NCI-H2081 treated with DMSO at 0.1 percent for 48 hours (cell line): ENCODE data around the gene GLTPD2.
"Not testable (repeated sequence)": the region's sequence is repeated elsewhere in the genome, so short reads cannot be mapped to it uniquely, and the experiment has no call there.

Experiments
- DNase-seq: peaks from one replicate; lab custom pipeline; 2025; lab: John Stamatoyannopoulos, UW

The GLTPD2 gene

DNA sequence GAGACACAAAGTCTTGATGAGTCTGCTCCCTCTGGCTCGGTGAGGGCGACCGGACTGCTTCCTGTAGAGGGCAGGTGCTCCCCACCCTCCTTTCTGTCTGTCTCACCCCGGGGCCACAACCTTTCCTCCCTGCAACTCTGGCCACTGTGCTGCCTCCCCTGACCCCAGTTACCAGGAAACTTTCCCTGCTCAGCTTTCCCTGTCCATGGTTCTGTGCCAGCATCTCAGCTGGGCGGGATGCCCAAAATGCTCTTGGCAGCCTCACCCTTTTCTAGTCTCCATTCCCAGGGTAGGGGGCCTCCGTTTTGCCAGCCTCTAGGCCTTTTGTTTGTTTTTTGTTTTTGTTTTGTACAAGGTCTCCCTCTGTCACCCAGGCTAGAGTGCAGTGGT lies 19.6 kb downstream of the GLTPD2 start:
- DNase-seq: no peak

DNA sequence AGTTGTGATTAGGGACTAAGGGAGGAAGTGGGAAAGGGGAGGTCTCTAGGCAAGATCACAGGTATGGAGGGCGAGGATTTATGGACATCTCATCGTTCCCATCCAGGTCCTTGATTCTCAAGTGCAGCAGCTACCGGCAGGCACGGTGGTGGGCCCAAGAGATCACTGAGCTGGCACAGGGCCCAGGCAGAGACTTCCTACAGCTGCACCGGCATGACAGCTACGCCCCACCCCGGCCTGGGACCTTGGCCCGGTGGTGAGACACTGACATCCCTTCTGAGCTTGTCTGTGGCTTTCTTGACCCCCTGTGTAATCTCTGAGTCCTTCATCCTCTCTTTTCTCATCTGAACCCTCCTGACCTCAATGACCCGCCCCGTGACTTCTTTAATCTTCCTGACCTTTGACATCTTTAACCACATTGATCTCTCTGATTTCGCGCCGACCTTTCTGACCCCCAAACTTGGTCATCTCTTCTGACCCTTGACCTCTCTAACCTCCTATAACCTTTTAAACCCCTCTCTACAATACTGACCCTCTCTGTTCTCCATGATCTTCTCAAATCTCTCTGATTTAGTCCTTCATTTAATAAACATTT lies 22.0 kb downstream of the GLTPD2 start:
- DNase-seq: no peak

DNA sequence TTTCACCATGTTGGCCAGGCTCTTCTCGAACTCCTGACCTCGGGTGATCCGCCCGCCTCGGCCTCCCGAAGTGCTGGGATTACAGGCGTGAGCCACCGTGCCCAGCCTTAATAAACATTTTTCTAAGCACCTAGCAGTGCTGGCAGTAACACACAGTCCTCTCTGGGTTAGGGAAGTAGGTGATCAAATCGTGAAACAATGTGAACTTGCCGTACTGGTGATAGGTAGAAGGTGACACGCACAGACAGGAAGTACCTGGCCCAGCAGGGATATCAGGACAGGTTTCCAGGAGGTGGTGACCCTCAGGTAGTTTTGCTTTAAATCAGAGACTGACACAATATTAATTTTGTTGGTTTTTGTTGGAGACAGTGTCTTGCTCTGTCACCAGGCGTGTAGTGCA lies 22.7 kb downstream of the GLTPD2 start:
- DNase-seq: no peak

DNA sequence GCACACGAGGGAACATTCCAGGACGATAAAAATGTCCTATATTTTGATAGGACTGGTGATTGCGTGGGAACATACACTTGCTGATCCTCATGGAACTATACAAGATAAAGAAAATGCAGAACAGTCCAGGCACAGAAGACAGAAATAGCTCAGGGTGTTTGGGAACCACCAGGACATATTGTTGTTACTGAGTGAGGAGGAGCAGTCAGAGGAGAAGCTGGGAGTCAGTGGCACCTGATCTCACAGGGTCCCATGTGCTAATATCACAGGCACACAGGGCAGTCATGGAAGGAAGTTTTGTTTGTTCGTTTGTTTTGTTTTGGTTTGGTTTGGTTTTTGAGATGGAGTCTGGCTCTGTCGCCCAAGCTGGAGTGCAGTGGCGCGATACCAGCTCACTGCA lies 23.9 kb downstream of the GLTPD2 start:
- no peak for DNase-seq

DNA sequence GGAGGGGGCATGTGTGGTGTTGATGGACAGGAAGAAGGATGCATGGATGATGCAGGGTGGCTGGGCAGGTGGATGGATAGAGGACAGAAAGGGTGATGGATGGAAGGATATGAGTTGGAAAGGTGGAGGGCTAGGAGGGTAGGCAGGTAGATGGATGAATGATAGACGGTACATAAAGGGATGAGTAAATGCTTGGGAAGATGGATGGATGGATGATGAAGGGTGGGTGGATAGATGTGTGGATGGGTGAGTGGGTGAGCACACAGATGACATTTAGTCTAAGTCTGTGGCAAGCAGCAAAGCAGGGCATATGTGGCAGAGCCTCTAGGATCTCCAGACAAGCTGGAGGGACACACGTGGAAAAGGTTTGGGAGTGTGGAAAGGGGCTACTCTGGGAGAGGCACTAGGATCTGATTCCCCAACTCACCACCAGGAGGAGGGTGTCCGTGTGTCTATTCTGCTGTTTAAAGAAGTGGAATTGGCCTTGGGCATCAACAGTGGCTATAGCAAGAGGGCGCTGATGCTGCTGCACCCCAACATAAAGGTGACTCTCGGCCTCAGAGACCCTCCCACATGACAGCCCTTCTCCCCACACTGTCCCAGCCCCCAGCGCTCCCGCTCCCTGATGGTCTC lies 26.4 kb downstream of the GLTPD2 start:
- no peak for DNase-seq

DNA sequence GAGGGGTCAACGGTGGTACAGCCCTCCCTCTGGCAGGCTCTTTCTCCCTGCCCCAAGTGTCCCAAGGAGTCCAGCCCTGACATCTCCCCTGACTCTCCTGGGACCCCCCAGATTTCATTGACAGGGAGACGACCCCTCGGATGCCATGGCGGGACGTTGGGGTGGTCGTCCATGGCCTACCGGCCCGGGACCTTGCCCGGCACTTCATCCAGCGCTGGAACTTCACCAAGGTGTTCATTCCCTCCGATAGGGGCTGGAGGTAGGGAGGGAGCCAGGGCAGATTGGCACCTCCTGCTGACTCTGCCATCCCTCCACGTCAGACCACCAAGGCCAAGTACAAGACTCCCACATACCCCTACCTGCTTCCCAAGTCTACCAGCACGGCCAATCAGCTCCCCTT lies 28.1 kb downstream of the GLTPD2 start:
- DNase-seq: no peak

DNA sequence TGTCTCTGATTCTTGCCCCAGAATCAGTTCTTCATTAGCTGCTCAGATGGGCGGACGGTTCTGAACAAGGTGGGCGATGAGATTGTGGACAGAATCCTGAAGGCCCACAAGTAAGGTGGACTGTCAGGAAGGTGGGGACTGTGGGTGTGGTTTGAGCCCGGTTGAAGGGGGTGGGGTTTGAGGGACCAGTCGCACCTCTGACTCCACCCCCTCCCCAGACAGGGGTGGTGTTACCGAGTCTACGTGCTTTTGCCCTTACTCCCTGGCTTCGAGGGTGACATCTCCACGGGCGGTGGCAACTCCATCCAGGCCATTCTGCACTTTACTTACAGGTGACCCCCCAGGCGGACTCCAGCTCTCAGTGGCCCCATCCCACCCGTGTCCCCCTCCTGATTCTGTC lies 29.5 kb downstream of the GLTPD2 start:
- no peak for DNase-seq

DNA sequence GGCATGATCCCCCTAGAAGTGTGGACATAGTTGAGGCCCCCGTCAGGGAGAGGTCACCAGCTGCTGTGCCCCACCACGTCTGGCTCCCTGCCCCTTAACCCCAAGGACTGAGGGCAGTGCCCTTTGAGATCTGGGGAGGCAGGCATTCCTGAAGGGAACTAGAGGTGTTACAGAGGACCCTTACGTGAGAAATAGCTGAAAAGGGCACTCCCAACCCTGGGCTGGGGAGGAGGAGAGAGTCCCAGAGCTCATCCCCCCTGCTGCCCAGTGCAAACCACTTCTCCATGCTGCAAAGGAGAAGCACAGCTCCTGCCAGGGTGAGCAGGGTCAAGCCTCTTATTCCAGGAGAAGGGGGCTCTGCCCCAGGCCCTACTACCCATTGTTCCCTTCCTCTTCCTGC lies 34.1 kb downstream of the GLTPD2 start:
- DNase-seq: no peak

DNA sequence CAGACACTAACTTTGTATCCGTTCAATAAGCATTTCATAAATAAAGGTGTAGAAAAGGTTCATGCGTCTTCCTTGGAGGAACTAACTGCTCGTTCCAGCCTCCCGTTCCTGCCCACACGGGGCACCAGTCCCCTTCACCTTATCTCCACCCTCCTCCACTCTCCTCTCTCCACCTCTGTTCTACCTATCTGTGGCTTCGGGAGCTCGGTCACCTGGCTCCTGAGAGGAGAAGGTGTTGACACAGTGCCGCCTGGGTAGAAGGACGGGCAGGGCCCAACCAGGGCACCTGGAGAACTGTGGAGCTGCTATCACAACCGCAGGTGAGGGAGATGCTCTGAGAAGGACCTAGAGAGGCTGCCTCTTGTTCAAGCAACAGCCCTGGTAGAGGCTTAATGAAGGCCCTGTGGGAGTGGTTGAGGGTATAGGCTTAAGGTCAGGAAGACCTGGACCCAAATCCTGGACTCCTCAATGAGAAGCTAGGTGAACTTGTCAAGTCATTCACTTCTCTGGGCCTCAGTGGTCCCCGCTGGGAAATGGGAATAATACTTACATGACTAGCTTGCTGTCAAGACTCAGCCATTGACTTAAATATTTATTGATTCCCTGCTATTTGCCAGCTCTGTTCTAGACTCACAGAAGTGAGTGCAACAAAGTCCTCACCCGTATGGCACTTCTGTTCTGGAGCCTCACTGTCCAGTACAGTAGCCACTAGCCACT lies 34.8 kb downstream of the GLTPD2 start:
- no peak for DNase-seq

DNA sequence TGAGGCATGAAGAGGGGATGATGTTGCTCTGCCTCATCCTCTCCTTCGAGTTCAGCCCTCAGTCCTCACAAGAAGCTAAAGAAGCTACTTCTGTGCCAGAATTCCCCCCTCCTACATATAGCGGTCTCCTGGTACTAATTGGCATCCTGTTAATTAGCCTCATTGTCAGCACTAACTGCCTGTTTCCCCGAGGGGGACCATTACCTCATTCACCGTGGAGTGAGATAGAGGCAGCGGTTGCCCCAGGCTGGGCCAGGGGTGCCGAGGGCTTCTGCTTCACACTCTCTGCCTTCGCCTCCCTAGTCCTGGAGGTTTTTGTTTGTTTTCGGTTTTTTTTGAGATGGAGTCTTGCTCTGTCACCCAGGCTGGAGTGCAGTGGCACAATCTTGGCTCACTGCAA lies 38.6 kb downstream of the GLTPD2 start:
- DNase-seq: no peak

DNA sequence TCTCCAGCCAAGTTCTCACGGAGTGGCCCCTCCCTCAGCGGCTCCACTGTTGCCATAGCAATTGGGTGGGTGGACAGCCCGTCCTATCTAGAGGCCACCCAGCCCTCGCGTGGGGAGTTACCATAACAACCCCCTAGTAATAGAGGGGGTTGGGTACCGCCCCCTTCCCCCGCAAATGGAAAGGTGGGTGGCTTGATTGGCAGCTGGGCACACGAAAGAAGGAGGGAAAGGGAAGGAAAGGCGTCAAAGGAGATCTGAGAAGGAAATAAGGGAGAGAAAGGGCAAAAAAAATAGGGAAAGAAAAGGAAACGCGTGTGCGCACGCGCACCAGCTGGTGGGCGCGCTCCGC lies 44.0 kb downstream of the GLTPD2 start:
- DNase-seq: not testable (repeated sequence)

DNA sequence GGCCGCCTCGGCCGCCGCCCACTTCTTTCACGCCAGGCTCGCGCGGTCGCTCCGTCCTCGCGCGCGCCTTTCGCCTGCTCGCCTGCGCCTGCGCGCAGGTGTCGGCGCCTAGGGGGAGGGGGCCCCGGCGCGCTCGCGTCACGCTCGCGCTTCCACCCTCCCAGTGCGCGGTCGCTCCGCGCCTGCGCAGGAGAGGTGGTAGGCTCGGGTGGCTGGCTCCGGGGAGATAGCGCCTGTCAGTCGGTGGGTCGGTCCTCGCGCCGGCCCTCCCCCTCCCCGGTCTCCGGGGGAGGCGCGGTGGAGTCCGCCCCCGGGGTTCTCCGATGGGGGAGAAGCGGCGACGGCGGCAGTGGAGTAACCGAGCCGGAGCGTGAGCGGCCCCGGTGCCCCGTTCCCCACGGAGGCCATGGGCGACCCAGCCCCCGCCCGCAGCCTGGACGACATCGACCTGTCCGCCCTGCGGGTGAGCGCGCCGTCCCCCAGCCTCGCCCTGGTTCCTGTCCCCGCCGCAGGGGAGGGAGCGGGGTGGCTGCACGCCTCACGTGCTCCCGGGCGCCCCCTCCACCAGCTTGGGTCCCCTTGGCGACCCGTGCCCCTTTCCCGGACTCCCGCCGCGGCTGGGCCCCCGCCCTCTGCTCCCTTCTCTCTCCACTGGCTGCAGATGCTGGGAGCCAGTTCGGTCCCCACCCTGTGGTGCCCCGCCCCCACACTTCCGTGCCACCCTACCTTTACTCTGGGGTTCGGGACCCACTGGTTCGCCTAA lies 44.6 kb downstream of the GLTPD2 start, which contains the start of gene MINK1:
Gene MINK1 (plus strand): TSS at position 163 of the 763 bp plus-strand sequence. CDS start 244 bp downstream, at position 407.
- DNase-seq: peak; percentile 43

DNA sequence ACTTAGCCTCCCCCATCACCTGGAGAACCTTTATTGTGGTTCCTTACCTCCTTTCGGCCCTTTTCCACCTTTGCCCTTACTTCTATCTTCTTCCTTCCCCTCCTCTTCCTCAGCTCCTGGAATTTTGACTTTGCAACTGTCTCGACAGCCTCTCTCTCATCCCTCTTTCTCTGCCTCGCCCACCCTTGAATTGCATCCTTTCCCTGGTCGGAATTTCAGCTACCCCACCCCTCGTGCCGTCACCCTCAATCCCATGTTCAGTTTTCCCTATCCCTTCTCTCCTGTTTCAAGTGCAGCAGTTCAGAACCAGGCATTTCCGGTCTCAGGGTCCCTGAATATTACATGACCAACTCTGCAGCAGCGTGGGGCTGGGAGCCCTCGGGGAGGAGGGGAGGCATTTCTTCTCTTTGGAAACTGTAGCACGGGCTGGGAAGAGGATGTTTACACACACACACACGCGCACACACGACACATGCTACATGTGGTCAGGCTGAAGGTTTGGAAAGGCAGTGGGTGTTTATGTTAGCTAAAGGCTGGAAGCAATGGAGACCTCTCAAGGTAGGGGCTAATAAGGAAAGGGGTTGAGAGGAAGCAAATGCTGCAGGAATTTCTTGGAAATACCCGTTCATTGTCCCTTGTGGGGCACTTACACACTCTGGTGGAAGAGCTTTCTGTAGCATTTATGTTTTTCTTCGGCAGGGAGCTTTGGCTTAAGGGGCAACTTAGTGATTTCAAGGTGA lies 45.3 kb downstream of the GLTPD2 start:
- DNase-seq: no peak

DNA sequence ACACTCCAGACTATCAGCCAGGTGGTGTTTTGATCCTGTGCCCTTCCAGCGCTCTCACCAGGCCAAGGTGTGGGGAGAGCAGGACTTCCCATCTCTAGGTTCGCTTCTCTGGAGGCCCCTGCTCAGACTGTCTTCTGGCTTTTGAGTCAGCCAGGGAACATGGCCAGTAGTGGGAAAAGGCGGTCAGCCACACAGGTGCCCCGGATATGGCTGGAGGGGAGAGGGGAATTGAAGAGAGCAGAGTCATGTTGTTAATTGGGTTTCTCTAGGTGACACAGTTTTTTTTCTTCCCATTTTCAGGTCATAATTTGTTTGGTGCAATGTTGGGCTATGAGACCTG lies 45.9 kb downstream of the GLTPD2 start:
- no peak for DNase-seq

DNA sequence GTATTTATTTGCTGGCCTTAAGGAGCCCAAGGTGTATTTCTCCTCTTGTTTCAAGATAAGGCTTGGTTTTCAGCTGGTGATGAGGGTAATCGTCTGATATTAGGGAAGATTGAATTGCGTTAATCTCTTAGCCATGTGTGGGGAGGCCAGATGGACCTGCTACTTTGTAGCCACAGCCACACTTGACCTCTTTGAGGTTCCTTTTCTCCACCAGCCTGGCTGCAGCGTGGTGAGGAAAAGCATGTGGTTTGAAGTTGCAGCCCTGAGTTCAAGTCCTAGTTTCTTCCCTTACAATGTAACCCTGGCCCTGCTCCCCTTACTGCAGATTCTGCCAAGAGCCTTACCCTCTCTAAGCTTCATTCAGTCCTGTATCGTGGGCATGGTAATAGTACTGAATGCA lies 47.5 kb downstream of the GLTPD2 start:
- DNase-seq: no peak

DNA sequence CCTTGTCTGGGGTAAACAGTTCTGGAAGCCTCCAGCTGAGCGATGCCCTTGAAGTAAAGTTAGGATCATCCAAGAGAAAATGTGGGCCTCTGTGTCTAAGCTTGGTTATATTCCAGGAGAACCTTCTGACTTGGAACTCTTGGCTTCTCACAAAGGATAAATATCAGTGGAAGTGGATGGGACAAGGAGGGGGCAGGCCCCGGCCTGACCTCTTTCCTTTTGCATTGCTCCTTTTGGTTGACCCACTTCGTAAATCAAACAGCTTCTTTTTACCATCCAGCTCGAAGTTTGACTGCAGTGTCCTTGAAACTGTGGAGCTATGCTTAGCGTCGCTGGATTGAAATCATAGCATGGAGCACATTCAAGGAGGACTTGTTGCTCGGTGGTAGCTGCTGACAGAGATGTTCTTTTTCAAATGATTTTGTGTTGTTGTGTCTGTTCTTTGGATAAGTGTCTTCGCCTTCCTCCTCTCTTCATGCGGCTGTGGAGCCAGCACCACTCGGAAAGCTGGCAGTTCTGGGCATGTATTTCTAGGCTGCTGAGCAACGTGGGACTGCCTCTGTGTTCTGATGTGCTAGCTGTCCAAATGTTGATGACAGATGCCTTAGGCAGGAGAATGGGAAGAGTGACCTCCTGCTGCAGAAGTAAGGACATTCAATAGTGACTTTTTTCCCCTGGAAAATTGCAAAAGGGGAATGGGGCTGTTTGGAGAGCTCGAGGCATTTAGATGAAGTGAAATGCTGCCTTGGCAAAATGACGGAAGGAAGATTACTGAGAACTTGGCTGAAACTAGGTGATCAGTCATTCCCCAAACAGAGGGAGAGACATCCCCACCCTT lies 48.9 kb downstream of the GLTPD2 start:
- no peak for DNase-seq

DNA sequence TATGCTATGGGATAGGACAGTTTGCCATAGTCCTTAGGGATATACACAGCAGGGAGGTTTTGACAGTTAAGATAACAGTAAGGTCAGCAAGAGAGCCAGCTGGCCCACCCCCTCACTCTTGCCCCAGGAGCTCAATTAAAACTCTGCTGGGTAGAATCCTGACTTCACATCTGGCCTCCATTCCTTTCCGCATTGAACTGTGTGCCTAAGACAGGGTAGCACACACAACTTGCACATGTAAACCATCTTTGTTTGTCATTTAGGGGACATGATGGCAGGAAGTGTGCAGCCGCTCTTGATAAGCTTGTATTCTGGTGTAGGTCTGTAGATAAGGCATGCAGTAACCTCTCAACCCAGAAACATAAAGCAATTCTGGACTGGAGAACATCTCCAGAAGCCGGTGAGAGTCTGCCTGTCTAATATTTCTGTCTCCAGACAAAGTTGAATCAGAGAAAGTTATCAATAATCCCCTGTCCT lies 49.6 kb downstream of the GLTPD2 start:
- no peak for DNase-seq

DNA sequence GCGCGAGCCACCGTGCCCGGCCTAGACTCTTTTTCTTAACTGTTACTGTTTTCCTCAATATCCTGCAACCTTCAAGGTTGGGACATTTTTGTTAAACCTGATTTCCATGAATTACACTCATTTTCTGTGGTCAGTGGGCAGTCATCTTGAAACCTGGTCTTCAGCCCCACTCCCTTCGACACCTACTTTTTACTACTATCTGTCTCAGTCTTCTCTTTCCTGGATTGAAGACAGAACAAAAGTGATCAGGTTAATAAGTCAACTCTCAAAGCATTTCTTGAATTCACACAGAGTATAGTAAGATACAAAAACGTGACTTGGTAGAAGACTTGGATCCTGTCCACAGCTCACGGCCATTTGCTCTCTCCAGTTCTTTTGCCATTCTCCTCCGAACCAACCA lies 50.5 kb downstream of the GLTPD2 start:
- DNase-seq: no peak
